ENCODE measurements around the gene ATP1A1.

The ATP1A1 gene

GRCh38 chr1:116453906-116454305, 80.9 kb downstream of the ATP1A1 start:
- TF ChIP-seq CTCF (IDR thresholded peaks at IDR 0.05), result no peak

Data from LNCAP (cell line).